GM21529 (cell line): ENCODE results near the gene OMA1.
"Not testable (repeated sequence)": the region's sequence is repeated elsewhere in the genome, so short reads cannot be mapped to it uniquely, and the experiment has no call there.

Experiments used
- ATAC-seq: cut with Tn5 transposase; IDR thresholded peaks from one replicate; pipeline ENCODE4 v1.9.1; 2021; ENCODE audit not compliant: unreplicated experiment

OMA1 gene

GRCh38 chr1:58574816-58575215 is 28.3 kb upstream of the OMA1 start:
- ATAC-seq = no peak

- peak; percentile 97 for ATAC-seq
Observed at GRCh38 chr1:58573705-58574591, 27.4 kb upstream of the OMA1 start.

GRCh38 chr1:58573138-58573537 is 26.6 kb upstream of the OMA1 start:
- no peak for ATAC-seq

- ATAC-seq = no peak
Observed at GRCh38 chr1:58572690-58573089, 26.2 kb upstream of the OMA1 start.

GRCh38 chr1:58571616-58572015 is 25.1 kb upstream of the OMA1 start:
- no peak for ATAC-seq

- ATAC-seq = no peak
Observed at GRCh38 chr1:58570817-58571216, 24.3 kb upstream of the OMA1 start.

GRCh38 chr1:58570094-58570493 is 23.6 kb upstream of the OMA1 start:
- ATAC-seq = no peak

GRCh38 chr1:58568911-58569310 is 22.4 kb upstream of the OMA1 start:
- ATAC-seq = no peak

GRCh38 chr1:58568271-58568860 is 21.8 kb upstream of the OMA1 start:
- ATAC-seq = no peak

GRCh38 chr1:58566339-58566738 is 19.8 kb upstream of the OMA1 start:
- no peak for ATAC-seq

- not testable (repeated sequence) for ATAC-seq
Observed at GRCh38 chr1:58563715-58564114, 17.2 kb upstream of the OMA1 start.

- no peak for ATAC-seq
Observed at GRCh38 chr1:58561633-58562032, 15.1 kb upstream of the OMA1 start.

GRCh38 chr1:58555393-58555792 is 8.9 kb upstream of the OMA1 start:
- no peak for ATAC-seq

GRCh38 chr1:58551186-58552140 is 4.9 kb upstream of the OMA1 start:
- no peak for ATAC-seq

GRCh38 chr1:58549291-58549690 is 2.8 kb upstream of the OMA1 start:
- ATAC-seq = not testable (repeated sequence)

GRCh38 chr1:58548371-58548770 is 1.8 kb upstream of the OMA1 start:
- no peak for ATAC-seq

GRCh38 chr1:58545591-58546519 is 671 bp downstream of the OMA1 start:
- peak; percentile 72 for ATAC-seq

GRCh38 chr1:58543260-58543659 is 3.3 kb downstream of the OMA1 start:
- no peak for ATAC-seq

- ATAC-seq = no peak
Observed at GRCh38 chr1:58539553-58539952, 7.0 kb downstream of the OMA1 start.

GRCh38 chr1:58538821-58539220 is 7.7 kb downstream of the OMA1 start:
- ATAC-seq = no peak
